Mesenchymal stem cell (in vitro differentiated cells and primary cell): ENCODE measurements around the gene SKI.

Experiments
- DNase-seq: peaks from one replicate; pipeline ENCODE4 v3.0.0-alpha.2; 2013
- H2AFZ ChIP-seq: one replicate; pipeline ENCODE4 v1.6.1; 2013; ENCODE audit warnings: low read depth, mild to moderate bottlenecking, control low read depth, inconsistent platforms, low read length, moderate library complexity
- H2AK5ac ChIP-seq: 2 replicates; pipeline ENCODE4 v1.6.1; 2013; ENCODE audit warnings: low read length, moderate library complexity, mild to moderate bottlenecking, inconsistent platforms; ENCODE audit not compliant: severe bottlenecking
- H2BK120ac ChIP-seq: one replicate; pipeline ENCODE4 v1.6.1; 2013; ENCODE audit warnings: low read depth, mild to moderate bottlenecking, inconsistent platforms, low read length, moderate library complexity
- H2BK12ac ChIP-seq, 2 experiments: one replicate each; pipeline ENCODE4 v1.6.1; 2013; ENCODE audit warnings: inconsistent platforms in 2 of 2, low read length in 2 of 2, mild to moderate bottlenecking in 2 of 2, moderate library complexity in 2 of 2, control low read depth in 1 of 2
- H2BK15ac ChIP-seq: one replicate; pipeline ENCODE4 v1.6.1; 2013; ENCODE audit warnings: mild to moderate bottlenecking, low read depth, inconsistent platforms; ENCODE audit not compliant: poor library complexity, severe bottlenecking
- H2BK5ac ChIP-seq: 2 replicates; pipeline ENCODE4 v1.6.1; 2013; ENCODE audit warnings: low read depth, mild to moderate bottlenecking, low read length, control low read depth, inconsistent platforms; ENCODE audit not compliant: poor library complexity, severe bottlenecking
- H3K14ac ChIP-seq, 2 experiments: one replicate each; pipeline ENCODE4 v1.6.1; 2013; ENCODE audit warnings: inconsistent platforms in 2 of 2, low read length in 2 of 2, control low read depth in 1 of 2, mild to moderate bottlenecking in 1 of 2, moderate library complexity in 1 of 2
- H3K18ac ChIP-seq, 2 experiments: one replicate each; pipeline ENCODE4 v1.6.1; 2013; ENCODE audit warnings: inconsistent platforms in 2 of 2, low read length in 2 of 2, control low read depth in 1 of 2, low read depth in 1 of 2, mild to moderate bottlenecking in 1 of 2
- H3K23ac ChIP-seq, 2 experiments: one replicate each; pipeline ENCODE4 v1.6.1; 2013; ENCODE audit warnings: inconsistent platforms in 2 of 2, low read length in 2 of 2, mild to moderate bottlenecking in 2 of 2, moderate library complexity in 2 of 2, control low read depth in 1 of 2
- H3K27ac ChIP-seq: 2 replicates; pipeline ENCODE4 v1.5.1; 2013; ENCODE audit warnings: mild to moderate bottlenecking, moderate library complexity, low read length, control low read depth, inconsistent platforms; ENCODE audit not compliant: poor library complexity, severe bottlenecking
- H3K27me3 ChIP-seq, 2 experiments: 2 replicates each; pipeline versions ENCODE4 v1.6.1 to v1.7.0; 2013; ENCODE audit warnings: low read length in 2 of 2, mild to moderate bottlenecking in 2 of 2, moderate library complexity in 2 of 2, control low read depth in 1 of 2, inconsistent platforms in 1 of 2; ENCODE audit not compliant: control insufficient read depth in 1 of 2, insufficient read depth in 1 of 2
- H3K36me3 ChIP-seq, 2 experiments: 2 replicates each; pipeline versions ENCODE4 v1.6.1 to v1.7.0; 2013; ENCODE audit warnings: low read length in 2 of 2, control low read depth in 1 of 2, inconsistent platforms in 1 of 2, low read depth in 1 of 2, mild to moderate bottlenecking in 1 of 2; ENCODE audit not compliant: insufficient read depth in 2 of 2, control insufficient read depth in 1 of 2
- H3K4ac ChIP-seq, 2 experiments: one replicate each; pipeline ENCODE4 v1.6.1; 2013; ENCODE audit warnings: inconsistent platforms in 2 of 2, low read length in 2 of 2, mild to moderate bottlenecking in 2 of 2, moderate library complexity in 2 of 2, control low read depth in 1 of 2, low read depth in 1 of 2
- H3K4me1 ChIP-seq: 2 replicates; pipeline ENCODE4 v1.6.1; 2013; ENCODE audit warnings: low read depth, low read length, control low read depth; ENCODE audit not compliant: control insufficient read depth, insufficient read depth
- H3K4me2 ChIP-seq: 2 replicates; pipeline ENCODE4 v1.6.1; 2013; ENCODE audit warnings: low read length, mild to moderate bottlenecking, inconsistent platforms; ENCODE audit not compliant: poor library complexity, severe bottlenecking
- H3K4me3 ChIP-seq, 2 experiments: 2 replicates each; pipeline versions ENCODE4 v1.5.1 to v1.7.0; 2013; ENCODE audit warnings: low read length in 2 of 2, mild to moderate bottlenecking in 2 of 2, control low read depth in 1 of 2, low read depth in 1 of 2; ENCODE audit not compliant: insufficient read depth in 1 of 2
- H3K79me1 ChIP-seq: replicated peaks from 2 replicates; pipeline ENCODE4 v1.6.1; 2013; ENCODE audit warnings: mild to moderate bottlenecking, control low read depth, low read length, inconsistent platforms; ENCODE audit not compliant: poor library complexity, severe bottlenecking
- H3K9ac ChIP-seq: 2 replicates; pipeline ENCODE4 v1.7.0; 2013; ENCODE audit warnings: mild to moderate bottlenecking, low read length, moderate library complexity
- H3K9me3 ChIP-seq: 2 replicates; pipeline ENCODE4 v1.7.0; 2013; ENCODE audit warnings: mild to moderate bottlenecking, low read length; ENCODE audit not compliant: control insufficient read depth
- H4K8ac ChIP-seq: one replicate; pipeline ENCODE4 v1.6.1; 2013; ENCODE audit warnings: inconsistent platforms, mild to moderate bottlenecking, low read length, moderate library complexity
- H4K91ac ChIP-seq: one replicate; pipeline ENCODE4 v1.6.1; 2013; ENCODE audit warnings: mild to moderate bottlenecking, low read length, inconsistent platforms
- WGBS: methylation state at CpG from one replicate; pipeline ENCODE4 v1.1.7; 2013; ENCODE audit warnings: mixed read lengths; 5-methylcytosine and 5-hydroxymethylcytosine counted together

Gene SKI

DNA sequence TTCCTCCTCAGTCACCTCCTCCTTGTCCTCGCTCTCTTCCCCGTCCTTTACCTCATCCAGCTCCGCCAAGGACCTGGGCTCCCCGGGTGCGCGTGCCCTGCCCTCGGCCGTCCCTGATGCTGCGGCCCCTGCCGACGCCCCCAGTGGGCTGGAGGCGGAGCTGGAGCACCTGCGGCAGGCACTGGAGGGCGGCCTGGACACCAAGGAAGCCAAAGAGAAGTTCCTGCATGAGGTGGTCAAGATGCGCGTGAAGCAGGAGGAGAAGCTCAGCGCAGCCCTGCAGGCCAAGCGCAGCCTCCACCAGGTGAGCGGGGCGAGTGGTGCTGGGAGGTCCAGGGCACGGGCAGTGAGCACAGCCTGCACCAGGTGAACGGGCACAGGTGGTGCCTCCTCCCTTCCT, 76.2 kb downstream of the SKI start:
- Histone ChIP-seq H2BK5ac (no peak overlapping the region), H3K18ac (no peak overlapping the region), H3K23ac (no peak overlapping the region), H2BK15ac (no peak overlapping the region), H3K14ac (no peak overlapping the region), H3K4me1 (peaks cover 13% of the 10 kb centered on the region), H2BK120ac (no peak overlapping the region), H3K27ac (no peak overlapping the region), H3K36me3 (peaks cover 53 to 81% of the 10 kb centered on the region in 2 experiments), H2AK5ac (no peak overlapping the region), H3K79me1 (peaks cover 35% of the 10 kb centered on the region), H3K4me3 (no peak overlapping the region), H3K9ac (no peak overlapping the region), H2BK12ac (no peak overlapping the region), H3K27me3 (no peaks in the 10 kb centered on the region), H3K4me2 (no peak overlapping the region), H3K9me3 (no peaks in the 10 kb centered on the region), H4K91ac (no peak overlapping the region), H4K8ac (no peak overlapping the region), H3K4ac (no peak overlapping the region), H2AFZ (no peak overlapping the region)
- DNase-seq = no peak
- 98% methylated on average over 22 of the region's 22 CpGs for WGBS

DNA sequence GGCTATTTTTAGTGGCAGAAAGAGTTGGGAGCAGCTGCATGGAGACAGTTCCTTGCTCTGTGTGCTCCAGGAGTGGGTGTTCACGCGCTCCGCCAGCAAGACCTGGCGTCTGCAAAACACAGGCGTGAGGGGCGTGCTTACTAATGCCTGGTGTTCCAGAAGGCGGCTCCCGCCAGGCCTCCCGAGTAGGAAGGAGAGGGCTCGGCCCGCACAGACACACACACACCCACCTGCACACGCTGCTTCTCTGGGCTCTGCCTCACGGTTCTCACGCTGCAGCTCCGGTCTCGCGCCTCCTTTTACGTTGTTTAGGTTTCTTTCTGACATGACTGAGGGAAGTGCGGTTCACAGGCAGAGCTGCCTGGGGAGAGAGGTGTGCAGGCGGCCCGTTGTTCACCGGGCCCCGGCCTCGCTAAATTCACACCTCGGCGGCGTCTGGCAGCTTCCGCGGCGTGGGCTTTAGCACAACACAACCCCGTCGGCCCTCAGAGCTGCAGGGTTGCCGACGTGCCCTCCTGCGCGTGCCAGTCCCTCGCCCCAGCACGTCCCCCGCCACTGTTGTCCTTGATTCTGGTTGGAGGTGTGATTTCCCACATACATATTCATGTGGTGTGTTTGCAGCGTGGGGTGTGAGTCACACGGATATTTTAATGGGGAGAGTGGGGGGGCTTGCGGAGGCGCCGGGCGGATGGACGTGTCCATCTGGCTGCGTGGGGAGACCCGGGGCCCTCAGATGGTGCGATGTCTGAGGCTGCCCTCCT, 77.0 kb downstream of the SKI start:
- no peak overlapping the region for H3K23ac ChIP-seq
- H3K36me3 ChIP-seq = peaks cover 54 to 82% of the 10 kb centered on the region in 2 experiments
- no peak overlapping the region for H3K4me3 ChIP-seq
- no peak overlapping the region for H3K4me2 ChIP-seq
- no peak overlapping the region for H2BK12ac ChIP-seq
- no peak overlapping the region for H2BK5ac ChIP-seq
- WGBS = 95% methylated on average over 48 of the region's 49 CpGs
- no peak overlapping the region for H3K4ac ChIP-seq
- H3K9ac ChIP-seq = no peak overlapping the region
- H3K9me3 ChIP-seq = no peaks in the 10 kb centered on the region
- H2BK120ac ChIP-seq = no peak overlapping the region
- no peak overlapping the region for H2AFZ ChIP-seq
- no peak overlapping the region for H4K91ac ChIP-seq
- H2BK15ac ChIP-seq = no peak overlapping the region
- H3K18ac ChIP-seq = no peak overlapping the region
- H3K14ac ChIP-seq = no peak overlapping the region
- H3K27me3 ChIP-seq = no peaks in the 10 kb centered on the region
- H3K27ac ChIP-seq = no peak overlapping the region
- DNase-seq = no peak
- H2AK5ac ChIP-seq = no peak overlapping the region
- peaks cover 35% of the 10 kb centered on the region for H3K79me1 ChIP-seq
- no peak overlapping the region for H4K8ac ChIP-seq
- H3K4me1 ChIP-seq = peaks cover 7% of the 10 kb centered on the region

DNA sequence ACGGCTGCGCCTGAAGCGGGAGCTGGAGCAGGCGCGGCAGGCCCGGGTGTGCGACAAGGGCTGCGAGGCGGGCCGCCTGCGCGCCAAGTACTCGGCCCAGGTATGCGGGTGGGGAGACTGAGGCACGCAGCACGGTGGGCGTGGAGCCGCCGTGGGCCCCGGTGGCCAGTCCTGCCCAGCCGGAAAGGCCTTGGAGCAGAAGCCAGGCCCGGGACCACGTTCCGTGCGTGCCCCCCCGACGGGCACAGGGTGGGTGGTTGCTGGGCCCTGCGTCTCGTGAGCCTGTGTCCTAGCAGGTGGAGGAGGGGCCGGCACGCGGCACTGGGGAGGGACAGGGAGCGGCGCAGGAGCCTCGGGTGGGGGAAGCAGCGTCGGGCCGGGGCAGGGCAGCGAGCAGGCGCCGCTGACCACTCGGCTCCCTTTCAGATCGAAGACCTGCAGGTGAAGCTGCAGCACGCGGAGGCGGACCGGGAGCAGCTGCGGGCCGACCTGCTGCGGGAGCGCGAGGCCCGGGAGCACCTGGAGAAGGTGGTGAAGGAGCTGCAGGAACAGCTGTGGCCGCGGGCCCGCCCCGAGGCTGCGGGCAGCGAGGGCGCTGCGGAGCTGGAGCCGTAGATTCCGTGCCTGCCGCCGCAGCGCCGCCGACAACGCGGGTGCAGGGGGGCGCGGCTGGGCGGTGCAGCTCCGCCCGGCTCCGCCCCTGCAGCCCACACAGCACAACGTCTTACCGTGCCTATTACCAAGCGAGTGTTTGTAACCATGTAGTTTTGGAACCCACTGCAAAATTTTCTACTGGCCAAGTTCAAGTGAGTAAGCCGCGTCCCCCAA, 78.2 kb downstream of the SKI start:
- Histone ChIP-seq H3K27me3 (no peaks in the 10 kb centered on the region), H3K9ac (no peak overlapping the region), H2BK5ac (no peak overlapping the region), H2AK5ac (no peak overlapping the region), H2BK15ac (no peak overlapping the region), H3K4me2 (no peak overlapping the region), H3K4me1 (peaks cover 12% of the 10 kb centered on the region), H4K91ac (peak overlapping the region; percentile 22), H3K14ac (no peak overlapping the region), H3K4me3 (no peak overlapping the region), H3K79me1 (peaks cover 46% of the 10 kb centered on the region), H3K23ac (no peak overlapping the region), H3K4ac (no peak overlapping the region), H2AFZ (no peak overlapping the region), H4K8ac (no peak overlapping the region), H3K36me3 (peaks cover 54 to 86% of the 10 kb centered on the region in 2 experiments), H3K9me3 (no peaks in the 10 kb centered on the region), H3K27ac (no peak overlapping the region), H3K18ac (no peak overlapping the region), H2BK12ac (no peak overlapping the region), H2BK120ac (no peak overlapping the region)
- WGBS = 97% methylated on average over 78 of the region's 81 CpGs
- DNase-seq = no peak

DNA sequence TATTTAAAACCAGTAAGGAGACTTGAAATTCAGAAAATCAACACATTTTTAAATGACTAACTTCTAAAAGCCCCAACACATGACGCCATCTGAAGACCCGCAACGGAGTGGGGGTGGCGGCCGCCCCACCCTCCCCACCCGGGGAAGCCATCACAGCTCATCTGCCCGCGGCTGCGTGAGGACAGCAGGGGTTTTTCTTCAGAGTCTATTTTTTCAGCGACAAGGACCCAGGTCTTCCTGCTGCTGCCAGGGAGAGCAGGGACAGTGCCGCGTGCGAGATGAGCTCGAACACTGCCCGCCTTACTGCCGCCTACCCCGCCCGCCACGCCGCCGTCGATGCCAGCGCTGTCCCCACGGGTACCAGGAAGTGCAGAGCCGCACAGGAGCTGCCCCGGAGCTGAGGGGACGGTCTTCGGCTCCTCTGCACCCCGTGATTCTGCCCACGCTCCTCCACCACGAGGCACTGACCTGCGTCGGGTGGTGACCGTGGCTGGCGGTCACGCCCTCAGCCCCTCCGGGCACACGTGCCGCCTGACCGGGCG, 79.0 kb downstream of the SKI start:
- WGBS = 97% methylated on average over 40 of the region's 41 CpGs
- Histone ChIP-seq H4K91ac (peak overlapping the region; percentile 47), H3K18ac (no peak overlapping the region), H3K9me3 (no peaks in the 10 kb centered on the region), H3K4me3 (no peak overlapping the region), H3K4ac (no peak overlapping the region), H3K36me3 (peaks cover 54 to 84% of the 10 kb centered on the region in 2 experiments), H2AFZ (no peak overlapping the region), H3K79me1 (peaks cover 49% of the 10 kb centered on the region), H2BK15ac (no peak overlapping the region), H2BK12ac (no peak overlapping the region), H2BK5ac (no peak overlapping the region), H3K27me3 (no peaks in the 10 kb centered on the region), H3K4me1 (peaks cover 18% of the 10 kb centered on the region), H3K14ac (no peak overlapping the region), H3K9ac (no peak overlapping the region), H3K23ac (no peak overlapping the region), H4K8ac (no peak overlapping the region), H3K4me2 (no peak overlapping the region), H2AK5ac (no peak overlapping the region), H2BK120ac (no peak overlapping the region), H3K27ac (no peak overlapping the region)
- DNase-seq = no peak
